MM.1S (cell line): ENCODE data around the gene RNASE2.
"Not testable (repeated sequence)": the region's sequence is repeated elsewhere in the genome, so short reads cannot be mapped to it uniquely, and the experiment has no call there.

Source experiments
- DNase-seq: peaks from one replicate; pipeline ENCODE4 v3.0.0-alpha.2; 2015
- H2AFZ ChIP-seq: fragments of 300-600 bp; sonication (generic); 2 replicates; pipeline ENCODE4 v1.6.0; 2016; ENCODE audit warnings: antibody characterized with exemption, low read length
- H3F3A ChIP-seq: fragments of 300-600 bp; sonication (generic); 2 replicates; pipeline ENCODE4 v1.6.1; 2016; ENCODE audit warnings: mild to moderate bottlenecking, antibody characterized with exemption, low read length, moderate library complexity, mixed read lengths; ENCODE audit not compliant: insufficient read depth
- H3K27ac ChIP-seq: fragments of 300-600 bp; sonication (generic); 2 replicates; pipeline ENCODE4 v1.5.1; 2016; ENCODE audit warnings: mild to moderate bottlenecking, low read length
- H3K27me3 ChIP-seq: fragments of 300-600 bp; sonication (generic); replicated peaks from 2 replicates; pipeline ENCODE4 v1.6.0; 2016; ENCODE audit warnings: low read length; ENCODE audit not compliant: insufficient read depth
- H3K36me3 ChIP-seq: fragments of 300-600 bp; sonication (generic); replicated peaks from 2 replicates; pipeline ENCODE4 v1.6.1; 2016; ENCODE audit warnings: mild to moderate bottlenecking, low read length, mixed read lengths; ENCODE audit not compliant: insufficient read depth
- H3K4me1 ChIP-seq: fragments of 300-600 bp; sonication (generic); 2 replicates; pipeline ENCODE4 v1.6.1; 2016; ENCODE audit warnings: low read length, mixed read lengths
- H3K4me2 ChIP-seq: fragments of 300-600 bp; sonication (generic); 2 replicates; pipeline ENCODE4 v1.6.0; 2016; ENCODE audit warnings: low read depth, low read length
- H3K4me3 ChIP-seq: fragments of 300-600 bp; sonication (generic); 2 replicates; pipeline ENCODE4 v1.5.1; 2016; ENCODE audit warnings: low read length, mixed read lengths
- H3K79me2 ChIP-seq: fragments of 300-600 bp; sonication (generic); 2 replicates; pipeline ENCODE4 v1.6.1; 2016; ENCODE audit warnings: mixed run types, low read length, mixed read lengths
- H3K9ac ChIP-seq: fragments of 300-600 bp; sonication (generic); 2 replicates; pipeline ENCODE4 v1.6.1; 2016; ENCODE audit warnings: low read length, mixed read lengths
- H3K9me2 ChIP-seq: fragments of 300-600 bp; sonication (generic); replicated peaks from 2 replicates; pipeline ENCODE4 v1.6.1; 2016; ENCODE audit warnings: mild to moderate bottlenecking, low read length, mixed read lengths; ENCODE audit not compliant: insufficient read depth
- H3K9me3 ChIP-seq: fragments of 300-600 bp; sonication (generic); replicated peaks from 2 replicates; pipeline ENCODE4 v1.6.1; 2016; ENCODE audit warnings: mild to moderate bottlenecking, low read length, mixed read lengths; ENCODE audit not compliant: insufficient read depth
- H4K20me1 ChIP-seq: fragments of 300-600 bp; sonication (generic); 2 replicates; pipeline ENCODE4 v1.6.1; 2016; ENCODE audit warnings: mild to moderate bottlenecking, low read length, moderate library complexity, mixed read lengths; ENCODE audit not compliant: insufficient read depth
- EZH2 ChIP-seq: fragments of 300-600 bp; sonication (generic); optimal IDR thresholded peaks from 2 replicates; pipeline ENCODE3; 2017; ENCODE audit warnings: low read depth, mild to moderate bottlenecking, antibody characterized with exemption, low read length, mixed read lengths
- EZH2phosphoT487 ChIP-seq: fragments of 300-600 bp; sonication (generic); IDR thresholded peaks from 2 replicates; pipeline ENCODE4 v1.6.1; 2018; ENCODE audit warnings: antibody characterized with exemption, low read length
- TF ChIP-seq, protein P1 (sequence below): fragments of 300-600 bp; sonication (generic); IDR thresholded peaks from 2 replicates; pipeline ENCODE4 v1.5.1; 2016; ENCODE audit warnings: antibody characterized with exemption, low read length, mixed read lengths

Gene RNASE2

GRCh38 chr14:20956376-20956976 is 1.2 kb downstream of the RNASE2 start:
- Histone ChIP-seq H3K4me1 (no peaks in the 10 kb centered on the region), H3K27me3 (no peaks in the 10 kb centered on the region), H3K9ac (no peak overlapping the region), H3K27ac (no peak overlapping the region), H3K9me3 (no peaks in the 10 kb centered on the region), H3K4me3 (no peak overlapping the region), H3F3A (no peaks in the 10 kb centered on the region), H3K79me2 (no peaks in the 10 kb centered on the region), H3K4me2 (no peak overlapping the region), H3K9me2 (no peaks in the 10 kb centered on the region), H4K20me1 (no peaks in the 10 kb centered on the region), H2AFZ (no peak overlapping the region), H3K36me3 (no peaks in the 10 kb centered on the region)
- DNase-seq = no peak
- TF ChIP-seq EZH2 (no peak), EZH2phosphoT487 (no peak)
- TF ChIP-seq, protein P1, sequence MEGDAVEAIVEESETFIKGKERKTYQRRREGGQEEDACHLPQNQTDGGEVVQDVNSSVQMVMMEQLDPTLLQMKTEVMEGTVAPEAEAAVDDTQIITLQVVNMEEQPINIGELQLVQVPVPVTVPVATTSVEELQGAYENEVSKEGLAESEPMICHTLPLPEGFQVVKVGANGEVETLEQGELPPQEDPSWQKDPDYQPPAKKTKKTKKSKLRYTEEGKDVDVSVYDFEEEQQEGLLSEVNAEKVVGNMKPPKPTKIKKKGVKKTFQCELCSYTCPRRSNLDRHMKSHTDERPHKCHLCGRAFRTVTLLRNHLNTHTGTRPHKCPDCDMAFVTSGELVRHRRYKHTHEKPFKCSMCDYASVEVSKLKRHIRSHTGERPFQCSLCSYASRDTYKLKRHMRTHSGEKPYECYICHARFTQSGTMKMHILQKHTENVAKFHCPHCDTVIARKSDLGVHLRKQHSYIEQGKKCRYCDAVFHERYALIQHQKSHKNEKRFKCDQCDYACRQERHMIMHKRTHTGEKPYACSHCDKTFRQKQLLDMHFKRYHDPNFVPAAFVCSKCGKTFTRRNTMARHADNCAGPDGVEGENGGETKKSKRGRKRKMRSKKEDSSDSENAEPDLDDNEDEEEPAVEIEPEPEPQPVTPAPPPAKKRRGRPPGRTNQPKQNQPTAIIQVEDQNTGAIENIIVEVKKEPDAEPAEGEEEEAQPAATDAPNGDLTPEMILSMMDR = no peak

DNA sequence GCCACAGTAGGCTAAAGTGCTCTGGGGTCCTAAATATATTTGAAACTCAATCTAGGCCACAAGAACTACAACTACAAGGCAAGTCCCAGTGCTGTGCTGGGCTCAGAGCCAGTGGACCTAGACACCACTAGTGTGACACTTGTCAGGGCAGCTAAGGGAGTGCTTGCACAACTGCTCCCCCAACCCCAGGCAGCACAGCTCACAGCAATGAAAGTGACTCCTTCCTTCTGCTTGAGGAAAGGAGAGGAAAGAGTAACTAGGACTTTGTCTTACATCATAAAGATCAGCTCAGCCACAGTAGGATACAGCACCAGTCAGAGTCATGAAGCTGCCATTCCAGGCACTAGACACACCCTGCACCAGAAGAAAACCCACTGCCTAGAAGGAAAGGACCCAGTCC is 3.7 kb downstream of the RNASE2 start:
- not testable (repeated sequence) for H4K20me1 ChIP-seq, H3K79me2 ChIP-seq, H2AFZ ChIP-seq, H3K4me2 ChIP-seq, DNase-seq, H3F3A ChIP-seq, H3K36me3 ChIP-seq, H3K4me3 ChIP-seq, H3K9ac ChIP-seq, H3K27me3 ChIP-seq, H3K4me1 ChIP-seq, H3K9me3 ChIP-seq, H3K27ac ChIP-seq, H3K9me2 ChIP-seq

DNA sequence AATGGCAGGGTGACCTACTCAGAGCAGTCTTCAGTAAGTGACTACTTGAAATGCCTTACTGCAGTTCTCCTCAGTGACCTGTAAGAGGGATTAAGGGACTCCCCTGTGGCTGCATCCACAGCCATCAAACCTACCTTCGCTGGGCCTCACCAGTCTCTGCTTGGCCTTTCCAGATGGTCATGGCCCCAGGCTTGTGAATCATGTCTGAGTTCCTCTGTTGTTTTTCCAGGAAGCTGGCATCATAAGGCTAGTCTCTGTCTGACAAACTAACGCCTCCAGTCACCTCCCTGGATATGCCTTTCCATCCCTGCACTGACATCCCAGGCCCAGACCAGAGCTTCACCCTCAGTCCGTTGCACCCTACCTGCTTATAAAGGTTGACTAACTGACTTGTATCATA is 14.0 kb downstream of the RNASE2 start:
- Histone ChIP-seq H3K27me3 (no peaks in the 10 kb centered on the region), H3K9me3 (no peaks in the 10 kb centered on the region), H3K79me2 (no peaks in the 10 kb centered on the region), H3K27ac (no peak overlapping the region), H3K4me2 (no peak overlapping the region), H3F3A (no peaks in the 10 kb centered on the region), H3K9me2 (no peaks in the 10 kb centered on the region), H2AFZ (no peak overlapping the region), H3K4me3 (no peak overlapping the region), H3K9ac (no peak overlapping the region), H4K20me1 (no peaks in the 10 kb centered on the region), H3K36me3 (no peaks in the 10 kb centered on the region), H3K4me1 (no peaks in the 10 kb centered on the region)
- TF ChIP-seq EZH2 (no peak), EZH2phosphoT487 (no peak)
- TF ChIP-seq, protein P1 = no peak
- no peak for DNase-seq

GRCh38 chr14:20970647-20970982 is 15.3 kb downstream of the RNASE2 start:
- H3K27me3 ChIP-seq = no peaks in the 10 kb centered on the region
- no peaks in the 10 kb centered on the region for H4K20me1 ChIP-seq
- DNase-seq = no peak
- peak overlapping the region; percentile 68 for H3K4me3 ChIP-seq
- H3K79me2 ChIP-seq = no peaks in the 10 kb centered on the region
- H3K27ac ChIP-seq = no peak overlapping the region
- peak overlapping the region; percentile 44; the same call in 1 of the 2 replicates for H3K9ac ChIP-seq
- H3K9me3 ChIP-seq = no peaks in the 10 kb centered on the region
- no peaks in the 10 kb centered on the region for H3K36me3 ChIP-seq
- peak overlapping the region; percentile 73 for H3K4me2 ChIP-seq
- TF ChIP-seq EZH2phosphoT487 (no peak), EZH2 (no peak)
- TF ChIP-seq, protein P1 = no peak
- no peaks in the 10 kb centered on the region for H3K4me1 ChIP-seq
- no peaks in the 10 kb centered on the region for H3F3A ChIP-seq
- no peaks in the 10 kb centered on the region for H3K9me2 ChIP-seq
- H2AFZ ChIP-seq = peak overlapping the region; percentile 86
